GM12878 (cell line): ENCODE measurements around the gene UST. TPM values are rescaled to one million over a fixed set of nuclear protein-coding genes. Genes with fewer than 3 reads are reported as not detected.

Experiments used
- ATAC-seq: fragments of 200-7000 bp; cut with Tn5 transposase; 3 replicates; pipeline ENCODE4 v1.9.1; 2020; ENCODE audit warnings: mild to moderate bottlenecking, moderate library complexity
- BruUV-seq: library from RNA; stranded (reverse); fragments of 400-500 nt; replicated peaks from 2 replicates; lab custom pipeline; 2021; lab: Mats Ljungman, UMichigan
- CTCF ChIA-PET: fragments of 300-600 bp; sonication (Branson Sonifier 250); formaldehyde crosslinking; extraction: SDS; loops from one replicate; lab custom pipeline; 2021; ENCODE audit warnings: inconsistent platforms; lab: Yijun Ruan, JAX
- POLR2A ChIA-PET: fragments of 350-600 bp; formaldehyde crosslinking; extraction: SDS; loops from one replicate; lab custom pipeline; 2021; ENCODE audit warnings: inconsistent platforms; lab: Charles Lee
- RAD21 ChIA-PET: fragments of 300-600 bp; sonication (Branson Sonifier 250); formaldehyde crosslinking; loops from one replicate; lab custom pipeline; 2023; ENCODE audit warnings: antibody characterized with exemption; ENCODE audit not compliant: unreplicated experiment; lab: Charles Lee
- SMC1A ChIA-PET: fragments of 300-600 bp; sonication (Branson Sonifier 250); formaldehyde crosslinking; loops from one replicate; lab custom pipeline; 2023; ENCODE audit not compliant: unreplicated experiment, uncharacterized antibody; lab: Charles Lee
- DNase-seq: peaks from one replicate; pipeline ENCODE4 v3.0.0-alpha.2; 2011; ENCODE audit warnings: low read depth, low spot score
- FAIRE-seq: peaks from 3 replicates; lab custom pipeline; 2011; peaks lifted over from hg19 to GRCh38; lab: Jason Lieb, UNC
- H2AFZ ChIP-seq: 2 replicates; pipeline ENCODE4 v1.6.0; 2011; ENCODE audit warnings: low read depth, low read length, control low read depth; ENCODE audit not compliant: control insufficient read depth
- H3K27ac ChIP-seq: 2 replicates; pipeline ENCODE4 v1.5.1; 2011; ENCODE audit warnings: control low read depth; ENCODE audit not compliant: control insufficient read depth, insufficient read depth
- H3K27me3 ChIP-seq, 2 experiments: replicated peaks in 1 of 2; 2 replicates each; pipeline versions ENCODE4 v1.6.0 to v1.6.1; 2011; ENCODE audit warnings: low read length in 1 of 2; ENCODE audit not compliant: control insufficient read depth in 2 of 2, insufficient read depth in 2 of 2
- H3K36me3 ChIP-seq, 2 experiments: 2 replicates each; pipeline ENCODE4 v1.5.1; 2011; ENCODE audit warnings: low read length in 1 of 2; ENCODE audit not compliant: control insufficient read depth in 2 of 2, insufficient read depth in 2 of 2
- H3K4me1 ChIP-seq: 2 replicates; pipeline ENCODE4 v1.6.1; 2011; ENCODE audit warnings: mild to moderate bottlenecking, low read length, moderate library complexity, mixed read lengths; ENCODE audit not compliant: control insufficient read depth, insufficient read depth
- H3K4me2 ChIP-seq: 2 replicates; pipeline ENCODE4 v1.6.0; 2011; ENCODE audit warnings: control low read depth; ENCODE audit not compliant: control insufficient read depth, insufficient read depth
- H3K4me3 ChIP-seq: fragments of 200-600 bp; sonication (generic); 2 replicates; pipeline ENCODE4 v1.5.1; 2016
- H3K79me2 ChIP-seq: 2 replicates; pipeline ENCODE4 v1.6.0; 2011; ENCODE audit warnings: low read length; ENCODE audit not compliant: control insufficient read depth, insufficient read depth
- H3K9ac ChIP-seq: 2 replicates; pipeline ENCODE4 v1.8.0; 2011; ENCODE audit warnings: low read length, control low read depth, mixed read lengths; ENCODE audit not compliant: control insufficient read depth, insufficient read depth
- H3K9me3 ChIP-seq: replicated peaks from 3 replicates; pipeline ENCODE4 v1.5.1; 2011; ENCODE audit warnings: mild to moderate bottlenecking, low read length; ENCODE audit not compliant: control insufficient read depth, insufficient read depth
- H4K20me1 ChIP-seq: 2 replicates; pipeline ENCODE4 v1.6.0; 2011; ENCODE audit not compliant: control insufficient read depth, insufficient read depth
- BMI1 ChIP-seq: fragments of 450-650 bp; IDR thresholded peaks from 2 replicates; pipeline ENCODE4 v1.6.1; 2016; ENCODE audit warnings: mild to moderate bottlenecking, moderate library complexity, borderline replicate concordance
- CBFB ChIP-seq: IDR thresholded peaks from 2 replicates; pipeline ENCODE4 v1.6.1; 2016; ENCODE audit warnings: antibody characterized with exemption, low read depth
- MEF2B ChIP-seq: fragments of 450-650 bp; IDR thresholded peaks from 2 replicates; pipeline ENCODE4 v1.6.1; 2018; ENCODE audit warnings: mild to moderate bottlenecking, moderate library complexity; ENCODE audit not compliant: partially characterized antibody, poor library complexity, severe bottlenecking
- POLR2AphosphoS2 ChIP-seq: IDR thresholded peaks from 2 replicates; pipeline ENCODE4 v1.6.1; 2011; ENCODE audit warnings: low read depth, mild to moderate bottlenecking, low read length, improper control_type of control experiment, moderate library complexity
- SIN3A ChIP-seq: IDR thresholded peaks from 2 replicates; pipeline ENCODE4 v1.6.1; 2012; ENCODE audit warnings: low read depth, low read length, improper control_type of control experiment
- SMAD5 ChIP-seq: IDR thresholded peaks from 2 replicates; pipeline ENCODE4 v1.6.1; 2016; ENCODE audit warnings: antibody characterized with exemption, low read depth
- SMC3 ChIP-seq: IDR thresholded peaks from 2 replicates; pipeline ENCODE4 v1.6.1; 2011; ENCODE audit warnings: low read length, improper control_type of control experiment, borderline replicate concordance
- WGBS: methylation state at CpG from one replicate; pipeline ENCODE4 v1.1.6; 2016; ENCODE audit warnings: low lambda C conversion rate; ENCODE audit not compliant: insufficient replicate concordance, insufficient coverage; ENCODE audit errors: missing lambda C conversion rate; 5-methylcytosine and 5-hydroxymethylcytosine counted together
- in situ Hi-C: fragments of 300-500 bp; cut with MboI; formaldehyde crosslinking; loops from 9 replicates; pipeline ENCODE4 v1.14.3; 2018; ENCODE audit warnings: mixed read lengths
- intact Hi-C: fragments of 100-400 bp; cut with micrococcal nuclease; formaldehyde crosslinking; loops from one replicate; pipeline ENCODE4 v1.14.2; 2022; ENCODE audit not compliant: unreplicated experiment
- polyA plus RNA-seq, 11 experiments: library from polyadenylated mRNA; depleted of rRNA in 4 of 11; unstranded in 6 of 11; stranded (reverse) in 5 of 11; fragments of >200 nt; fragmentation: Nextera tagmentation in 4 of 11; fragmentation: Illumina TruSeq in 1 of 11; extraction: Ambion mirVana in 4 of 11; extraction: Trizol in 1 of 11; gene quantifications; 1 replicate in 1 of 11; 2 replicates in 10 of 11; pipeline versions ENCODE4 v1.2.1 to v1.2.3, GENCODE V29; 2011 to 2016; ENCODE audit warnings: inconsistent platforms in 2 of 11, missing spikeins in 2 of 11, low read depth in 1 of 11
- total RNA-seq, 4 experiments: library from RNA; depleted of rRNA in 3 of 4; stranded (reverse); fragments of >200 nt in 3 of 4; fragmentation: Illumina TruSeq in 1 of 4; extraction: Trizol in 1 of 4; gene quantifications; 2 replicates each; pipeline versions ENCODE4 v1.2.1 to v1.2.3, GENCODE V29; 2013 to 2021
- TF ChIP-seq, protein P1 (sequence below): fragments of 450-650 bp; IDR thresholded peaks from 2 replicates; pipeline ENCODE4 v1.6.1; 2018; ENCODE audit warnings: borderline replicate concordance, mild to moderate bottlenecking; ENCODE audit not compliant: partially characterized antibody
- TF ChIP-seq, protein P2 (sequence below): fragments of 450-650 bp; conservative IDR thresholded peaks from 2 replicates; pipeline ENCODE4 v1.6.1; 2017; ENCODE audit warnings: mild to moderate bottlenecking, moderate library complexity

Gene UST
- total and polyA plus RNA-seq, 10 of the 15 experiments (the other 5 are each of a cell fraction or from before 2014, with no cell fraction given): 0.74 to 43.3 (median 2.2) TPM

DNA sequence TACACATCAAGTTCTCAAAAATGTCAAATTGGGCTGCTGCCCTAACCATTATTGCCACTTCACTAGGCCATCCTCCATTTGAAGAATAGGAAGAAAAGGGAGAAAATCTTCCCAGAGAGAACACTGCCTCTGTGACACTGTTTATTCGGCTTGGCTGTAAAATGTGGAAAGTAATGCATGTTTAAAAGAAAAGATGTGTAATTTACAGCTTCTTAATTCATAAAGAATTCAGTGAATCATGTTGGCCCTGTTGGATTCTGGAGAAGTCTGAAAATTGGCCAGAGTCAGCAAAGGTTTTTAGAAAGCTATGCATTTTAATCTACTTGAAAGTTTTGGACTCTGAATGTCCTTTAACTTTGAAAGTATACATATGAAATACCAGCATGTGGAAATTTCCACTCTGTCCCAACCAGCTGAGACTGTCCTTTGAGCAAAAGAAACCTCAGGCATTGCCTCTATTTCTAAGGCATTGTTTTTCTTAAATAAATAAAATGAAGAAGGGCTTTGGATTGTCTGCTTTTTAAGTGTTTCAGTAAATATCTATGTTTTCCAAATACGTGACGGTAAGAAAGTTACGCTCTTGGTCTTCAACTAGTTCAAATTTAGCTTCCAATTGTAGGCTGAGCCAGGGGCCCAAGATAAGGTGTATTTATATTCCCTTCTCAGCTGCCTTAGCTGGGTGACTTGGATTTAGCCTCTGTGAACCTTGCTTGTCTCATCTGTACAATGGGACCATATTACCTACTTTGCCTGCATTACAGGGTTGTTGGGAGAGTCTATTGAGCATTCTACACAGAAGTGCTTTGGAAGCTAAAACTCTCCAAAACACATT, 222.2 kb downstream of the UST start:
- Histone ChIP-seq H3K9ac (no peak overlapping the region), H3K36me3 (no peaks in the 10 kb centered on the region; a peak in 1 of 4 replicates), H3K4me2 (no peak overlapping the region), H3K9me3 (no peaks in the 10 kb centered on the region), H3K4me3 (no peak overlapping the region), H4K20me1 (0 out of 2 replicates have a peak, but pooled peaks cover 5% of the 10 kb centered on the region), H3K4me1 (no peaks in the 10 kb centered on the region), H3K79me2 (no peaks in the 10 kb centered on the region), H2AFZ (no peak overlapping the region), H3K27ac (no peak overlapping the region), H3K27me3 (peaks cover 0 to 8% of the 10 kb centered on the region in 2 experiments; a peak in 2 of 4 replicates)
- ATAC-seq: no peak
- no peak for TF ChIP-seq POLR2AphosphoS2
- CTCF ChIA-PET: no interaction called here
- no TSS peak for BruUV-seq
- RAD21 ChIA-PET: interaction anchor here (0.9 kb wide), 1 partner anchor 22 kb away, joined by 3 read pairs; no protein-coding TSS in a partner anchor
- DNase-seq: no peak
- no peak for FAIRE-seq
- 82% methylated on average over 4 of the region's 4 CpGs for WGBS
- intact Hi-C loops: no loop called here
- SMC1A ChIA-PET: interaction anchor here (1.2 kb wide), 1 partner anchor 12 kb away, joined by 3 read pairs; no protein-coding TSS in a partner anchor
- POLR2A ChIA-PET: interaction anchor here (0.6 kb wide), 1 partner anchor 486 kb away, joined by 5 read pairs; no protein-coding TSS in a partner anchor
- in situ Hi-C loops: no loop called here

DNA sequence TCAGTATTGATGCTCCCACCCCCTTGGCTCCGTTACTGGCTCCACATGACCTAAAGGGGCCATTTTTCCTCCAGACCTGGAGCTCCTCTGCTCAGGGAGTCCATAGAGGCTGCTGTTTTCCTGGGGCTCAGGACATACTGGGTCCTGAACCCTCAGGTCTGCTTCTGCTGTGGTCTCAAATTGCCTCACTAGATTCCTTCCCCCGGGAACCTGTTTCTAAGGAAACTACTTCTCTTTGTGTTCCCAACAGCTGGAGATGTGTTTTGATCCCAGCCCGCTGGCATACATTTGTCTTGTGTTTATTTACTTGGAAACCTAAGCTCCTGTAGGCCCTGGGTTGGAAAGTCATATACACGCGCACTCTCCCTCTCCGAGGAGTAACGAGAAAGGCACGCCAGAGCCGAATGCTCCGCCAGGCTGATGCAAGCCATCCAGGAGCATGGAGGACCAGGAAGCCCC, 222.8 kb downstream of the UST start:
- FAIRE-seq (no peak), DNase-seq (no peak), ATAC-seq (no peak)
- ChIA-PET SMC1A (no interaction called here), RAD21 (interaction anchor here (0.9 kb wide), 1 partner anchor 23 kb away, joined by 3 read pairs; no protein-coding TSS in a partner anchor), CTCF (no interaction called here), POLR2A (no interaction called here)
- H3K4me2 ChIP-seq: no peak overlapping the region
- no peaks in the 10 kb centered on the region; a peak in 1 of 4 replicates for H3K36me3 ChIP-seq
- H3K79me2 ChIP-seq: no peaks in the 10 kb centered on the region
- H3K9ac ChIP-seq: no peak overlapping the region
- no peak overlapping the region for H3K4me3 ChIP-seq
- WGBS: 52% methylated on average over 10 of the region's 10 CpGs
- in situ Hi-C loops (no loop called here), intact Hi-C loops (no loop called here)
- no peak overlapping the region for H3K27ac ChIP-seq
- 0 out of 2 replicates have a peak, but pooled peaks cover 5% of the 10 kb centered on the region for H4K20me1 ChIP-seq
- H3K9me3 ChIP-seq: no peaks in the 10 kb centered on the region
- no peaks in the 10 kb centered on the region for H3K4me1 ChIP-seq
- no TSS peak for BruUV-seq
- peaks cover 0 to 8% of the 10 kb centered on the region in 2 experiments; a peak in 2 of 4 replicates for H3K27me3 ChIP-seq
- H2AFZ ChIP-seq: no peak overlapping the region
- TF ChIP-seq SMAD5 (no peak), SIN3A (no peak), SMC3 (no peak), MEF2B (no peak), BMI1 (no peak), CBFB (no peak)
- TF ChIP-seq, protein P1, sequence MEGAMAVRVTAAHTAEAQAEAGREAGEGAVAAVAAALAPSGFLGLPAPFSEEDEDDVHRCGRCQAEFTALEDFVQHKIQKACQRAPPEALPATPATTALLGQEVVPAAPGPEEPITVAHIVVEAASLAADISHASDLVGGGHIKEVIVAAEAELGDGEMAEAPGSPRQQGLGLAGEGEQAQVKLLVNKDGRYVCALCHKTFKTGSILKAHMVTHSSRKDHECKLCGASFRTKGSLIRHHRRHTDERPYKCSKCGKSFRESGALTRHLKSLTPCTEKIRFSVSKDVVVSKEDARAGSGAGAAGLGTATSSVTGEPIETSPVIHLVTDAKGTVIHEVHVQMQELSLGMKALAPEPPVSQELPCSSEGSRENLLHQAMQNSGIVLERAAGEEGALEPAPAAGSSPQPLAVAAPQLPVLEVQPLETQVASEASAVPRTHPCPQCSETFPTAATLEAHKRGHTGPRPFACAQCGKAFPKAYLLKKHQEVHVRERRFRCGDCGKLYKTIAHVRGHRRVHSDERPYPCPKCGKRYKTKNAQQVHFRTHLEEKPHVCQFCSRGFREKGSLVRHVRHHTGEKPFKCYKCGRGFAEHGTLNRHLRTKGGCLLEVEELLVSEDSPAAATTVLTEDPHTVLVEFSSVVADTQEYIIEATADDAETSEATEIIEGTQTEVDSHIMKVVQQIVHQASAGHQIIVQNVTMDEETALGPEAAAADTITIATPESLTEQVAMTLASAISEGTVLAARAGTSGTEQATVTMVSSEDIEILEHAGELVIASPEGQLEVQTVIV: no peak
- TF ChIP-seq, protein P2, sequence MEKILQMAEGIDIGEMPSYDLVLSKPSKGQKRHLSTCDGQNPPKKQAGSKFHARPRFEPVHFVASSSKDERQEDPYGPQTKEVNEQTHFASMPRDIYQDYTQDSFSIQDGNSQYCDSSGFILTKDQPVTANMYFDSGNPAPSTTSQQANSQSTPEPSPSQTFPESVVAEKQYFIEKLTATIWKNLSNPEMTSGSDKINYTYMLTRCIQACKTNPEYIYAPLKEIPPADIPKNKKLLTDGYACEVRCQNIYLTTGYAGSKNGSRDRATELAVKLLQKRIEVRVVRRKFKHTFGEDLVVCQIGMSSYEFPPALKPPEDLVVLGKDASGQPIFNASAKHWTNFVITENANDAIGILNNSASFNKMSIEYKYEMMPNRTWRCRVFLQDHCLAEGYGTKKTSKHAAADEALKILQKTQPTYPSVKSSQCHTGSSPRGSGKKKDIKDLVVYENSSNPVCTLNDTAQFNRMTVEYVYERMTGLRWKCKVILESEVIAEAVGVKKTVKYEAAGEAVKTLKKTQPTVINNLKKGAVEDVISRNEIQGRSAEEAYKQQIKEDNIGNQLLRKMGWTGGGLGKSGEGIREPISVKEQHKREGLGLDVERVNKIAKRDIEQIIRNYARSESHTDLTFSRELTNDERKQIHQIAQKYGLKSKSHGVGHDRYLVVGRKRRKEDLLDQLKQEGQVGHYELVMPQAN: no peak
